Measurements from ENCODE around the gene SPINDOC.
"Not testable (repeated sequence)": the region's sequence is repeated elsewhere in the genome, so short reads cannot be mapped to it uniquely, and the experiment has no call there.

The SPINDOC gene

GRCh38 chr11:63804259-63804658, 9.0 kb upstream of the SPINDOC start:
- DNase-seq (ENCODE audit: low spot score) = no peak
- TF ChIP-seq, protein P1, sequence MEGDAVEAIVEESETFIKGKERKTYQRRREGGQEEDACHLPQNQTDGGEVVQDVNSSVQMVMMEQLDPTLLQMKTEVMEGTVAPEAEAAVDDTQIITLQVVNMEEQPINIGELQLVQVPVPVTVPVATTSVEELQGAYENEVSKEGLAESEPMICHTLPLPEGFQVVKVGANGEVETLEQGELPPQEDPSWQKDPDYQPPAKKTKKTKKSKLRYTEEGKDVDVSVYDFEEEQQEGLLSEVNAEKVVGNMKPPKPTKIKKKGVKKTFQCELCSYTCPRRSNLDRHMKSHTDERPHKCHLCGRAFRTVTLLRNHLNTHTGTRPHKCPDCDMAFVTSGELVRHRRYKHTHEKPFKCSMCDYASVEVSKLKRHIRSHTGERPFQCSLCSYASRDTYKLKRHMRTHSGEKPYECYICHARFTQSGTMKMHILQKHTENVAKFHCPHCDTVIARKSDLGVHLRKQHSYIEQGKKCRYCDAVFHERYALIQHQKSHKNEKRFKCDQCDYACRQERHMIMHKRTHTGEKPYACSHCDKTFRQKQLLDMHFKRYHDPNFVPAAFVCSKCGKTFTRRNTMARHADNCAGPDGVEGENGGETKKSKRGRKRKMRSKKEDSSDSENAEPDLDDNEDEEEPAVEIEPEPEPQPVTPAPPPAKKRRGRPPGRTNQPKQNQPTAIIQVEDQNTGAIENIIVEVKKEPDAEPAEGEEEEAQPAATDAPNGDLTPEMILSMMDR (IDR thresholded peaks at IDR 0.05; ENCODE audit: extremely low read depth, insufficient read depth, missing control alignments) = no peak
- in situ Hi-C loops (cut with MboI; ENCODE audit: low pct_unique_long_range_greater_than_20kb, low sequenced_read_pairs, unreplicated experiment) = no loop called here

GRCh38 chr11:63805844-63806415, 7.3 kb upstream of the SPINDOC start:
- DNase-seq (ENCODE audit: low spot score) = no peak
- in situ Hi-C loops (cut with MboI; ENCODE audit: low pct_unique_long_range_greater_than_20kb, low sequenced_read_pairs, unreplicated experiment) = no loop called here
- TF ChIP-seq, protein P1 (IDR thresholded peaks at IDR 0.05; ENCODE audit: extremely low read depth, insufficient read depth, missing control alignments) = no peak

DNA sequence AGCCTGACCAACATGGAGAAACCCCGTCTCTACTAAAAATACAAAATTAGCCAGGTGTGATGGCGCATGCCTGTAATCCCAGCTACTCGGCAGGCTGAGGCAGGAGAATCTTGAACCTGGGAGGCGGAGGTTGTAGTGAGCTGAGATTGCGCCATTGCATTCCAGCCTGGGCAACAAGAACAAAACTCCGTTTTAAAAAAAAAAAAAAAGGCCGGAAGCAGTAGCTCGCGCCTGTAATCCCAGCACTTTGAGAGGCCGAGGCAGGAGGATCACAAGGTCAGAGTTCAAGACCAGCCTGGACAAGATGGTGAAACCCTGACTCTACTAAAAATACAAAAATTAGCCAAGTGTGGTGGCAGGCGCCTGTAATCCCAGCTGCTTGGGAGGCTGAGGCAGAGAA, 2.9 kb upstream of the SPINDOC start:
- DNase-seq (ENCODE audit: low spot score); in situ Hi-C loops (cut with MboI; ENCODE audit: low pct_unique_long_range_greater_than_20kb, low sequenced_read_pairs, unreplicated experiment): not testable (repeated sequence)

DNA sequence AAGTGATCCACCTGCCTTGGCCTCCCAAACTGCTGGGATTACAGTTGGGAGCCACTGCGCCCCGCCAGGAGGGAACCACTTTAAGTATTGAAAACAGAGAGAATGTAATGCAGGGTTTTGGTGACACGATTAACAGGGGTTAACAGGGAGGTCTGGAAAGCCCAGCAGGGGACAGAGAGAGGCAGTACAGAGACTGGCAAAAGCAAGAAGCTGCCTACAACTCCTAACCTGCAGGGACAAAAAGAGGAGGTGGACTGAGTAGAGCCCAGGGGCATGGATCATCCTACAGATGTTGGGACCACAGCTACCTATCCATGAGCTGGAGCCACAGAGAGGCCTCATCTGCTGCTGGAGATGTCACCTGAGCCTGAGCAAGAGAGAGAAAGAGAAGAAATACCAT, 1.7 kb upstream of the SPINDOC start:
- no peak for DNase-seq (ENCODE audit: low spot score)
- TF ChIP-seq, protein P1 (IDR thresholded peaks at IDR 0.05; ENCODE audit: extremely low read depth, insufficient read depth, missing control alignments) = no peak
- in situ Hi-C loops (cut with MboI; ENCODE audit: low pct_unique_long_range_greater_than_20kb, low sequenced_read_pairs, unreplicated experiment) = no loop called here

DNA sequence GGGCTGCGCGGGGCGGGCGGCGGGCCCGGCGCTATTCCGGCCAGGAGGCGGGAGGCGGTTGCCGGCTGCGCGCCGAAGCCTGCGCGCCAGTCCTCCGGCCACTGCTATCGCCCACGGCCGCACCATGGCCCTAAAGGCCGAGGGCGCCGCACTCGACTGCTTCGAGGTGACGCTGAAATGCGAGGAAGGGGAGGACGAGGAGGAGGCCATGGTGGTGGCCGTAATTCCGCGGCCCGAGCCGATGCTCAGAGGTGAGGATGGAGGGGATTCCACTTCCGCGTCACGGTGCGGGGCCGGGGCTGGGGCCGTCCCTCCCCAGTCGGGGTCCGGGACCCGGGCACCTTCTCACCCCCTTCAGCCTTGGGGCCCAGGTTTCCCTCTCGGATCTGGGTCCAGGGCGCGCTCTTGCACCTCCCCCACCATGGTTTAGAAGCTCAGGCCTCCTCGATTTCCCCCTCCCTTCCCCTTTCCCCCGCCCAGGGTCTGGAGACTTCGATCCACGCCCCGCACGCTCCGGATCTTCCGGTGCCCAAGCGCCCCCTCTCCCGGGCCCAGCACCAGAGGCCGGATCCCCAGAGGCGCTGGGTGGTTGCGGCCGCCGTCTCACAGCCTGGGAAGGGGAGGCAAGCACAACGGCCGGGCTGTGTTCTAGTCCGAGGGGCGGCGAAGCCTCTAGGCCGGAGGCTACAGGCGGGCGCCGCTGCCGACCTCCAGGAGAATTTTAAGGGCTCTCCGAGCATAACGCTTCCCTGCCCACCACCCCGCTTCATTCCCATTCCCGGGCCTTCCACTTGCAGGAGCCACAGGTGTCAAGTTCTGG, 517 bp downstream of the SPINDOC start:
- DNase-seq (ENCODE audit: low spot score) = peak; percentile 71
- TF ChIP-seq, protein P1 (IDR thresholded peaks at IDR 0.05; ENCODE audit: extremely low read depth, insufficient read depth, missing control alignments) = no peak
- in situ Hi-C loops (cut with MboI; ENCODE audit: low pct_unique_long_range_greater_than_20kb, low sequenced_read_pairs, unreplicated experiment) = no loop called here

- in situ Hi-C loops (cut with MboI; ENCODE audit: low pct_unique_long_range_greater_than_20kb, low sequenced_read_pairs, unreplicated experiment) = no loop called here
- DNase-seq (ENCODE audit: low spot score) = no peak
- TF ChIP-seq, protein P1 (IDR thresholded peaks at IDR 0.05; ENCODE audit: extremely low read depth, insufficient read depth, missing control alignments) = no peak
These were observed 1.1 kb downstream of the SPINDOC start for GRCh38 chr11:63814383-63814736.

DNA sequence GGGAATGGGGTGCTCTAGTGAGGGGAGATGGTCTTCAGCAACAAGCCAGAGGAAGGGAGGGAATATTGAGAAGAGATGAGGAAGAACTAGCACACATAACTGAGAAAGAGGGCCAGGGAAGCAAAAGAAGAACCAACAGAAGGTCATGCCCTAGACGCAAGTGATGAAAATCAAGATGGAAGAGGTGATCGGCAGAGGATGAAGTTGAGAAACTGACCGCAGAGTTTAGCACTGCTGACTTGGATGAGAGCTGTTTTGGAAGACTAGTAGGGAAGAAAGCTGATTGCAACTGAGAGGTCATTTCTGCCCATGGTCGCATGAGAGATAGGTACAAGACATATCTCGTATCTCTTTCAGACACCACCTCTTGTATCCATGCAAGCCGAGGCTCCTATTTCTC, 2.9 kb downstream of the SPINDOC start:
- TF ChIP-seq, protein P1 (IDR thresholded peaks at IDR 0.05; ENCODE audit: extremely low read depth, insufficient read depth, missing control alignments) = no peak
- no peak for DNase-seq (ENCODE audit: low spot score)
- in situ Hi-C loops (cut with MboI; ENCODE audit: low pct_unique_long_range_greater_than_20kb, low sequenced_read_pairs, unreplicated experiment) = no loop called here
